T-cell (primary cell): ENCODE measurements around the gene TLR6. TPM values are rescaled to one million over a fixed set of nuclear protein-coding genes. Genes with fewer than 3 reads are reported as not detected.

Experiments used
- ATAC-seq, 4 experiments: fragments of 200-7000 bp in 3 of 4; fragments of 150-1000 bp in 1 of 4; cut with Tn5 transposase; replicated peaks in 1 of 4; 1 replicate in 3 of 4; 2 replicates in 1 of 4; pipeline ENCODE4 v1.10.0; 2021; ENCODE audit warnings: moderate library complexity in 3 of 4, mild to moderate bottlenecking in 2 of 4, moderate number of reproducible peaks in 1 of 4
- CTCF ChIA-PET, 2 donors: fragments of 300-600 bp; sonication (Branson Sonifier 250); formaldehyde crosslinking; loops; one replicate each; lab custom pipeline; 2022; ENCODE audit warnings: antibody characterized with exemption in 2 of 2; lab: Charles Lee
- POLR2A ChIA-PET, 2 donors: fragments of 300-600 bp; sonication (Branson Sonifier 250); formaldehyde crosslinking; loops; one replicate each; lab custom pipeline; 2022; ENCODE audit warnings: antibody characterized with exemption in 2 of 2; lab: Charles Lee
- DNase-seq, 35 experiments: peaks; one replicate each; pipeline versions ENCODE4 v3.0.0 to v3.0.0-alpha.2; 2013 to 2023
- H3K27ac ChIP-seq: one replicate; pipeline ENCODE4 v1.5.1; 2013; ENCODE audit warnings: low read length
- H3K27me3 ChIP-seq, 2 experiments: replicated peaks in 1 of 2; 1 replicate in 1 of 2; 2 replicates in 1 of 2; pipeline versions ENCODE4 v1.6.1 to v1.7.0; 2013; ENCODE audit warnings: low read length in 1 of 2, mixed read lengths in 1 of 2; ENCODE audit not compliant: control insufficient read depth in 2 of 2, insufficient read depth in 2 of 2; ENCODE audit errors: extremely low read depth in 1 of 2
- H3K36me3 ChIP-seq, 2 donors: 1 replicate in 1 of 2; 2 replicates in 1 of 2; pipeline versions ENCODE4 v1.6.1 to v1.7.0; 2013; ENCODE audit warnings: low read length in 1 of 2; ENCODE audit not compliant: control insufficient read depth in 2 of 2, insufficient read depth in 1 of 2; ENCODE audit errors: extremely low read depth in 1 of 2
- H3K4me1 ChIP-seq, 2 experiments: 1 replicate in 1 of 2; 2 replicates in 1 of 2; pipeline versions ENCODE4 v1.6.1 to v1.7.0; 2013; ENCODE audit warnings: low read length in 2 of 2, mixed read lengths in 1 of 2; ENCODE audit not compliant: insufficient read depth in 2 of 2, control insufficient read depth in 1 of 2; ENCODE audit errors: extremely low read depth in 1 of 2
- H3K4me3 ChIP-seq, 2 donors: 1 replicate in 1 of 2; 2 replicates in 1 of 2; pipeline versions ENCODE4 v1.5.1 to v1.7.0; 2013; ENCODE audit warnings: mild to moderate bottlenecking in 2 of 2, low read length in 1 of 2, moderate library complexity in 1 of 2; ENCODE audit not compliant: control insufficient read depth in 1 of 2; ENCODE audit errors: extremely low read depth in 1 of 2
- H3K9me3 ChIP-seq: 2 replicates; pipeline ENCODE4 v1.7.0; 2013
- H3K27ac Mint-ChIP-seq, 2 donors: one replicate each; pipeline ENCODE4 v1.8.0; 2020 to 2021; ENCODE audit warnings: mild to moderate bottlenecking in 2 of 2, mixed read lengths in 2 of 2
- H3K27me3 Mint-ChIP-seq, 2 donors: one replicate each; pipeline ENCODE4 v1.8.0; 2021 to 2022; ENCODE audit warnings: mixed read lengths in 2 of 2
- H3K36me3 Mint-ChIP-seq: one replicate; pipeline ENCODE4 v1.8.0; 2021; ENCODE audit warnings: mixed read lengths
- H3K4me1 Mint-ChIP-seq, 3 donors: one replicate each; pipeline ENCODE4 v1.8.0; 2020 to 2022; ENCODE audit warnings: mixed read lengths in 3 of 3, mild to moderate bottlenecking in 1 of 3
- H3K4me3 Mint-ChIP-seq, 3 donors: one replicate each; pipeline ENCODE4 v1.8.0; 2020 to 2022; ENCODE audit warnings: mild to moderate bottlenecking in 3 of 3, mixed read lengths in 3 of 3, moderate library complexity in 3 of 3
- H3K9me3 Mint-ChIP-seq, 3 donors: one replicate each; pipeline ENCODE4 v1.8.0; 2020 to 2022; ENCODE audit warnings: mixed read lengths in 3 of 3
- WGBS: methylation state at CpG from one replicate; pipeline ENCODE4 v1.1.5; 2013; ENCODE audit warnings: missing lambda C conversion rate; ENCODE audit not compliant: insufficient coverage; 5-methylcytosine and 5-hydroxymethylcytosine counted together
- total RNA-seq, 35 experiments: library from RNA in 6 of 35; stranded (reverse) in 6 of 35; fragments of 120-200 nt in 1 of 35; gene quantifications; one replicate each; pipeline versions ENCODE4 v1.2.1 to v1.2.4 and lab custom pipeline; 2013 to 2026

The TLR6 gene
- total RNA-seq, 5 donors from 2014 or later (not counting 1 experiment from before 2014, with no cell fraction given), result 2.3 to 7.7 (median 3.2) TPM

DNA sequence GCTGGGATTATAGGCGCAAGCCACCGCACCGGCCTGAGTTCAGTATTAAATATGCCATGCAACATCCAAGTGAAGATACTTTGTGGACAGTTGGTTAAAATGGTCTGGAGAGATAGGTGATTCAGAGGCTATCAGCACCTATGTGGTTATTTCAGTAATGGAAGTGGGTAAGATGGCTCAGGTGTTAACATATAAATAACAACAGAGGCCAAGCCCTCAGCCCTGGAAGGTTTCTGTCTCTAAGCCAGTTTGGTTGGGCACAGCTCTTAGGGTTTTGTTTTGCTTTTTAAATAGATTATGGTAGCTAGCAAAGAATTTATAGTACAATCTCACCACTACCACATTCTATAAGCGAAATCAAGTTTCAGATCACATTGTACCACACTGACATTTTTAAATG is 27.6 kb upstream of the TLR6 start:
- Mint-ChIP-seq H3K4me3 (no peak overlapping the region), H3K27me3 (no peaks in the 10 kb centered on the region), H3K9me3 (no peaks in the 10 kb centered on the region), H3K27ac (no peak overlapping the region), H3K4me1 (peaks cover 5 to 6% (median 5%) of the 10 kb centered on the region in 3 donors), H3K36me3 (no peaks in the 10 kb centered on the region)
- no peaks in the 10 kb centered on the region for H3K36me3 ChIP-seq
- no peak overlapping the region for H3K4me3 ChIP-seq
- H3K27me3 ChIP-seq, result no peaks in the 10 kb centered on the region
- POLR2A ChIA-PET, result no interaction called here
- no peaks in the 10 kb centered on the region for H3K4me1 ChIP-seq
- CTCF ChIA-PET, result interaction anchor here in 1 of 2 donors (0.6 to 1.0 kb wide), 2 partner anchors 24 to 127 kb away, joined by 4 to 8 read pairs; no protein-coding TSS in a partner anchor
- DNase-seq (no peak), ATAC-seq (no peak)
- H3K9me3 ChIP-seq, result no peaks in the 10 kb centered on the region
- no CpG with 5 or more reads among the region's 4 CpGs for WGBS
- no peak overlapping the region for H3K27ac ChIP-seq

DNA sequence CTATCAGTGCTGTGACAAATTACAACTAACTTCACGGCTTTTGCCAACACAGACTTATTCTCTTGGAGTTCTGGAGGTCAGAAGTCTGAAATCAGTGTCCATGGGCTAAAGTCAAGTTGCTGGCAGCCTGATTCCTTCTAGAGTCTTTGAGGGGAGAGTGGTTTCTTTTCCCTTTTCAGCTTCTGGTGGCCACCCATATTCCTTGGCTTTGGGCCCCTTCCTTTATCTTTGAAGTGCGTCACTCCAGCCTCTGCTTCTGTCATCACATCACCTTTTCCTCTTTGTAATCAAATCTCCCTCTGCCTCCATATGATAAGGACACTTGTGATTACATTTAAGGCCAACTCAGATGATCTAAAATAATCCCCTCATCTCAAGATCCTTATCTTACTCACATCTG is 20.0 kb upstream of the TLR6 start:
- H3K4me3 Mint-ChIP-seq, result no peak overlapping the region
- no peak for DNase-seq
- H3K27ac Mint-ChIP-seq, result no peak overlapping the region
- ChIA-PET POLR2A (interaction anchor here in 1 of 2 donors (0.6 kb wide), 1 partner anchor 14 kb away, joined by 3 read pairs; no protein-coding TSS in a partner anchor), CTCF (interaction anchor here in 1 of 2 donors (0.6 to 0.7 kb wide), 3 partner anchors 17 to 344 kb away, joined by 3 to 4 read pairs (median 4); no protein-coding TSS in a partner anchor)
- peaks cover 9 to 10% of the 10 kb centered on the region in 2 donors for H3K27me3 Mint-ChIP-seq
- H3K9me3 Mint-ChIP-seq, result no peaks in the 10 kb centered on the region
- H3K4me3 ChIP-seq, result no peak overlapping the region
- peaks cover 0 to 6% of the 10 kb centered on the region in 2 experiments for H3K27me3 ChIP-seq
- H3K36me3 Mint-ChIP-seq, result no peaks in the 10 kb centered on the region
- no peak for ATAC-seq
- no peaks in the 10 kb centered on the region for H3K9me3 ChIP-seq
- no peaks in the 10 kb centered on the region for H3K4me1 ChIP-seq
- H3K36me3 ChIP-seq, result no peaks in the 10 kb centered on the region
- 100% methylated on average over 1 of the region's 2 CpGs for WGBS
- no peak overlapping the region for H3K27ac ChIP-seq
- H3K4me1 Mint-ChIP-seq, result no peaks in the 10 kb centered on the region

DNA sequence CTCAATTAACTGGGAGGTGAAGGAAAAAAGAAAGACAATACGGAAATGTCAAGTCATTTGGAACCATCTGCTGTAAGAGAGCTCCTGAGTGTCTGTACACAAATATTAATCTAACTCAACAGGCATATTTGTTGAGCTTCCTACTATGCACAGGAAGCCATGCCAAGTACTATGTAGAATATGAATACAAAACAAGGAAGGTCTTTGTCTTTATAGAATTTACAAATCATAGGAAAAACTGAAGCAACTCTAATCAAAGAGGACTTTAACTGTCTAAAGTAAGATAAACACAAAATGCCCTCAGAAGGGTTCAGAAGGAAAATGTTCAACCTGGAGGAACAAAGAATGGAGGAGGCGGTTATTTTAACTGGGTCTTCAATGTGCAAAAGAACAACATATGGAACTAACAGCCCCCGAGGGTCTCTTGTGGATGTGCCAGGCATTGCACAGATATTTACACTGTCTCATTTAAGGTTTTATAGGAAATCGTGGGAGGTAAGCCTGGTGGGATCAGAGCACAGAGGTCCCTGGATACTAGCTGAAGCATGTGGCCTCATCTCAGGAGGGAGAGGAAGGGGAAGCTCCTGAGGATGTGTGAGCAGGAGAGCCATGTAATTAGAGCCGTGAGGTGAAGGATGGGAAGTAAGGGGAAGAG is 16.8 kb upstream of the TLR6 start:
- Histone ChIP-seq H3K4me1 (no peaks in the 10 kb centered on the region), H3K36me3 (no peaks in the 10 kb centered on the region), H3K9me3 (no peaks in the 10 kb centered on the region), H3K27ac (no peak overlapping the region), H3K27me3 (peaks cover 0 to 13% of the 10 kb centered on the region in 2 experiments), H3K4me3 (no peak overlapping the region)
- POLR2A ChIA-PET, result no interaction called here
- DNase-seq (no peak), ATAC-seq (no peak)
- H3K27ac Mint-ChIP-seq, result no peak overlapping the region
- CTCF ChIA-PET, result interaction anchor here in 1 of 2 donors (0.8 kb wide), 1 partner anchor 114 kb away, joined by 3 read pairs; no protein-coding TSS in a partner anchor
- H3K27me3 Mint-ChIP-seq, result peaks cover 9 to 18% of the 10 kb centered on the region in 2 donors
- no peaks in the 10 kb centered on the region for H3K9me3 Mint-ChIP-seq
- H3K4me3 Mint-ChIP-seq, result no peak overlapping the region
- H3K4me1 Mint-ChIP-seq, result peaks cover 1 to 11% (median 3%) of the 10 kb centered on the region in 3 donors
- 66% methylated on average over 4 of the region's 5 CpGs for WGBS
- H3K36me3 Mint-ChIP-seq, result no peaks in the 10 kb centered on the region

DNA sequence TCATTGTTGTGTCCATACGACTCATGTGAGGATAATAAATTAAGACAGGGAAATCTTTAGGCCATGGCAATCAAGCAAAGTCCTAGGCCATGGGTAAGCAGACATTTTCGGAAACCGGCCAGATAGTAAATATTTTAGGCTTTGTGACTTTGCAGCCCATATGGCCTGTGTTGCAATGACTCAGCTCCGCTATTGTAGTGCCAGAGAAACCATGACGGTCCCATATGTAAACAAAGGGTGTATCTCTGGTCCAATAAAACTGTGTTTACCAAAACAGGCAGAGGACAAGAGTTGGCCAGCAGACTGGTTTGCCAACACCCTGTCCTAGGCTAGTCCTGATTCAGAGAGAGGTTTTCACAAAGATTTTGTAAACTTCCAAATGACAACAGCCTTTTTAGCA is 16.0 kb upstream of the TLR6 start:
- WGBS, result 87% methylated on average over 4 of the region's 5 CpGs
- Mint-ChIP-seq H3K27ac (no peak overlapping the region), H3K4me3 (no peak overlapping the region), H3K27me3 (peaks cover 9 to 21% of the 10 kb centered on the region in 2 donors), H3K36me3 (no peaks in the 10 kb centered on the region), H3K9me3 (no peaks in the 10 kb centered on the region), H3K4me1 (peaks cover 1 to 12% (median 4%) of the 10 kb centered on the region in 3 donors)
- DNase-seq, result no peak
- POLR2A ChIA-PET, result no interaction called here
- Histone ChIP-seq H3K9me3 (no peaks in the 10 kb centered on the region), H3K4me1 (peaks cover 0 to 7% of the 10 kb centered on the region in 2 experiments), H3K27me3 (peaks cover 0 to 18% of the 10 kb centered on the region in 2 experiments), H3K27ac (no peak overlapping the region), H3K4me3 (no peak overlapping the region), H3K36me3 (no peaks in the 10 kb centered on the region)
- no peak for ATAC-seq
- CTCF ChIA-PET, result no interaction called here

DNA sequence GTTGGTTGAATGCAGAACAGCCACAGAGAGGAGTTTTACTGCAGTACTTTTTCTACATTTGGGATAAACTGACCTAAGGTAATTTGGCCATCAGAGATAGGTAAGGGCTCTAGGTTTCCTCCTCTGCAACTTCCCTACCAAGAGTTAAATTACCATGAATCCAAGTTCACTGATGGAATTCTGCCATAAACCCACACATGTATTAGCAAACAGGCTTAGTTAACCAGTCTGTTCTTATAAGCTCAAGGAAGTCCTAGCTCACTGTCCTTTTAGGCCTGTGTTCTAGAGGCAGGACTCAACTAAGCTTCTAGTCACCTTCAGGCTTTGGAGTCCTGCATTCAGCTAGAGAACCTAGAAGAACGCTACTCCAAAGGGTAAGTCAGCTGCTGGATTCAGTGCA is 15.0 kb upstream of the TLR6 start:
- Histone ChIP-seq H3K36me3 (no peaks in the 10 kb centered on the region), H3K4me3 (no peak overlapping the region), H3K27ac (no peak overlapping the region), H3K9me3 (no peaks in the 10 kb centered on the region), H3K27me3 (peaks cover 0 to 17% of the 10 kb centered on the region in 2 experiments), H3K4me1 (peaks cover 0 to 7% of the 10 kb centered on the region in 2 experiments)
- H3K27me3 Mint-ChIP-seq, result peaks cover 5 to 22% of the 10 kb centered on the region in 2 donors
- DNase-seq, result no peak
- H3K4me3 Mint-ChIP-seq, result no peak overlapping the region
- POLR2A ChIA-PET, result no interaction called here
- peaks cover 7 to 17% (median 9%) of the 10 kb centered on the region in 3 donors for H3K4me1 Mint-ChIP-seq
- no CpG with 5 or more reads among the region's 1 CpG for WGBS
- no peaks in the 10 kb centered on the region for H3K9me3 Mint-ChIP-seq
- no peak for ATAC-seq
- CTCF ChIA-PET, result no interaction called here
- H3K36me3 Mint-ChIP-seq, result no peaks in the 10 kb centered on the region
- H3K27ac Mint-ChIP-seq, result no peak overlapping the region

DNA sequence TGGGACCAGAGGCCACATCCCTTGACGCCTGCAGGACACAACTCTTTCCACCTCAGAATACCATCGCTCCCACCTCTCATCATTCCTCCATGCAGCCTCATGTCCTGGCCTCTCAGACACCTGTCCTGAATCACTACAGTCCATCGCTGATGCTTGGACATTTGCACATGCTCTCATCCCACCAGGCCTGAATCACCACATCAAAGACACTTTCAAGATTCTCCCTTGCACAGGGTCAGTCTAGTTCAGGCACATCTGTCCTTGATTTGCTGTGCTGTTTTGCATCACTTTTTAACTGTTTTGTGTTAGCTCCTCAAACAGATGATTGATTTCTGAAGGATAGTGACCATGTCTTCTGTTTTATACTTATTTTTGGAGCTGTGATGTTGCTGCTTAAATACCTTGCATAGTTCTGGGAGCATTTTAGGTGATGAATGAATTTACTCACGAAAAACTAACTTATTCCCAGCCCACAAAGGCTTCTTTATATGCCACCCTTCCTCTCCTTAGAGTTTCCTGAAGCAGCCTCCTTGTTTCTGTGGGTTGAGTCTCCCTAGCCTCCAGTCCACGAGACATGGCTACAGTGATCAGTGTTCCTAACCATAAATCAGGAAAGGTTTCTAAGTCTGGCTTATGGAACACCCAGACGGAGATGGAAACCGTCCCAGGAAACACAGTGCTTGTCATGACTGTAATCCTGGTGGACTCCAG is 13.6 kb upstream of the TLR6 start:
- peaks cover 0 to 17% of the 10 kb centered on the region in 2 experiments for H3K27me3 ChIP-seq
- Mint-ChIP-seq H3K36me3 (no peaks in the 10 kb centered on the region), H3K4me1 (peaks cover 12 to 22% (median 14%) of the 10 kb centered on the region in 3 donors), H3K9me3 (no peaks in the 10 kb centered on the region), H3K27ac (no peak overlapping the region), H3K4me3 (no peak overlapping the region), H3K27me3 (peaks cover 4 to 26% of the 10 kb centered on the region in 2 donors)
- no peaks in the 10 kb centered on the region for H3K36me3 ChIP-seq
- no peak for DNase-seq
- no peak overlapping the region for H3K4me3 ChIP-seq
- ChIA-PET CTCF (interaction anchor here in 1 of 2 donors (0.7 to 1.0 kb wide), 2 partner anchors 9 to 109 kb away, joined by 3 to 5 read pairs; no protein-coding TSS in a partner anchor), POLR2A (no interaction called here)
- H3K9me3 ChIP-seq, result no peaks in the 10 kb centered on the region
- H3K4me1 ChIP-seq, result peaks cover 0 to 9% of the 10 kb centered on the region in 2 experiments
- 85% methylated on average over 4 of the region's 7 CpGs for WGBS
- no peak overlapping the region for H3K27ac ChIP-seq
- ATAC-seq, result no peak
